Uterus (tissue), 4 donors: Measurements from ENCODE around the gene PRKD1. TPM values are rescaled to one million over a fixed set of nuclear protein-coding genes. Genes with fewer than 3 reads are reported as not detected.

Source experiments
- DNase-seq, 2 donors: peaks; one replicate each; pipeline ENCODE4 v3.0.0-alpha.2; 2019 to 2020
- H3K27ac ChIP-seq, 2 donors: fragments of 200-600 bp; sonication (generic); 1 replicate in 1 of 2; 2 replicates in 1 of 2; pipeline ENCODE4 v1.5.1; 2016 to 2018
- H3K27me3 ChIP-seq, 2 donors: fragments of 200-600 bp; sonication (generic); one replicate each; pipeline ENCODE4 v1.5.1; 2018 to 2019; ENCODE audit warnings: control low read depth in 1 of 2
- H3K36me3 ChIP-seq, 2 donors: fragments of 200-600 bp; sonication (generic); one replicate each; pipeline ENCODE4 v1.5.1; 2019; ENCODE audit warnings: control low read depth in 1 of 2
- H3K4me1 ChIP-seq, 2 donors: fragments of 200-600 bp; sonication (generic); one replicate each; pipeline ENCODE4 v1.5.1; 2018 to 2019; ENCODE audit warnings: control low read depth in 1 of 2
- H3K4me3 ChIP-seq, 2 donors: fragments of 200-600 bp; sonication (generic); 1 replicate in 1 of 2; 2 replicates in 1 of 2; pipeline ENCODE4 v1.5.1; 2018 to 2019; ENCODE audit warnings: mild to moderate bottlenecking in 1 of 2
- H3K9me3 ChIP-seq, 2 donors: fragments of 200-600 bp; sonication (generic); one replicate each; pipeline ENCODE4 v1.5.1; 2019; ENCODE audit warnings: control low read depth in 1 of 2
- POLR2A ChIP-seq, 2 donors: fragments of 450-650 bp; IDR thresholded peaks; one replicate each; pipeline ENCODE4 v1.6.1; 2016; ENCODE audit warnings: antibody characterized with exemption in 2 of 2, mild to moderate bottlenecking in 1 of 2, moderate library complexity in 1 of 2
- intact Hi-C: fragments of 100-400 bp; cut with DNase I; formaldehyde crosslinking; loops from one replicate; pipeline ENCODE4 v1.15.1; 2023; ENCODE audit warnings: low total_unique reads
- total RNA-seq, 4 donors: library from RNA; depleted of rRNA in 3 of 4; stranded (reverse); fragments of >200 nt in 3 of 4; gene quantifications; one replicate each; pipeline versions ENCODE4 v1.1.0 to v1.2.4, GENCODE V29; 2014 to 2023
- TF ChIP-seq, protein P1 (sequence below), 4 experiments: fragments of 200-600 bp in 2 of 4; fragments of 450-650 bp in 2 of 4; sonication (generic) in 2 of 4; IDR thresholded peaks; one replicate each; pipeline ENCODE4 v1.5.1; 2016 to 2019; ENCODE audit warnings: antibody characterized with exemption in 4 of 4, mild to moderate bottlenecking in 2 of 4, moderate library complexity in 1 of 4
- donor health status: DM: yes; HTN: yes; CAD: no.

PRKD1 gene
- total RNA-seq, 4 donors from 2014 or later: 6.4 to 47.9 (median 31.5) TPM

GRCh38 chr14:29853272-29853671 lies 74.4 kb downstream of the PRKD1 start:
- no peak overlapping the region for H3K27ac ChIP-seq
- no peak for DNase-seq
- H3K27me3 ChIP-seq: no peaks in the 10 kb centered on the region
- no peaks in the 10 kb centered on the region for H3K9me3 ChIP-seq
- intact Hi-C loops: no loop called here
- no peaks in the 10 kb centered on the region for H3K36me3 ChIP-seq
- no peaks in the 10 kb centered on the region for H3K4me1 ChIP-seq
- TF ChIP-seq, protein P1, sequence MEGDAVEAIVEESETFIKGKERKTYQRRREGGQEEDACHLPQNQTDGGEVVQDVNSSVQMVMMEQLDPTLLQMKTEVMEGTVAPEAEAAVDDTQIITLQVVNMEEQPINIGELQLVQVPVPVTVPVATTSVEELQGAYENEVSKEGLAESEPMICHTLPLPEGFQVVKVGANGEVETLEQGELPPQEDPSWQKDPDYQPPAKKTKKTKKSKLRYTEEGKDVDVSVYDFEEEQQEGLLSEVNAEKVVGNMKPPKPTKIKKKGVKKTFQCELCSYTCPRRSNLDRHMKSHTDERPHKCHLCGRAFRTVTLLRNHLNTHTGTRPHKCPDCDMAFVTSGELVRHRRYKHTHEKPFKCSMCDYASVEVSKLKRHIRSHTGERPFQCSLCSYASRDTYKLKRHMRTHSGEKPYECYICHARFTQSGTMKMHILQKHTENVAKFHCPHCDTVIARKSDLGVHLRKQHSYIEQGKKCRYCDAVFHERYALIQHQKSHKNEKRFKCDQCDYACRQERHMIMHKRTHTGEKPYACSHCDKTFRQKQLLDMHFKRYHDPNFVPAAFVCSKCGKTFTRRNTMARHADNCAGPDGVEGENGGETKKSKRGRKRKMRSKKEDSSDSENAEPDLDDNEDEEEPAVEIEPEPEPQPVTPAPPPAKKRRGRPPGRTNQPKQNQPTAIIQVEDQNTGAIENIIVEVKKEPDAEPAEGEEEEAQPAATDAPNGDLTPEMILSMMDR (IDR thresholded peaks at IDR 0.05): no peak
- TF ChIP-seq POLR2A (IDR thresholded peaks at IDR 0.05): no peak
- no peak overlapping the region for H3K4me3 ChIP-seq

GRCh38 chr14:29851397-29851796 lies 76.2 kb downstream of the PRKD1 start:
- Histone ChIP-seq H3K4me3 (no peak overlapping the region), H3K27ac (no peak overlapping the region), H3K4me1 (no peaks in the 10 kb centered on the region), H3K27me3 (no peaks in the 10 kb centered on the region), H3K36me3 (no peaks in the 10 kb centered on the region), H3K9me3 (no peaks in the 10 kb centered on the region)
- TF ChIP-seq, protein P1 (IDR thresholded peaks at IDR 0.05): no peak
- intact Hi-C loops: no loop called here
- no peak for DNase-seq

- Histone ChIP-seq H3K27ac (no peak overlapping the region), H3K36me3 (no peaks in the 10 kb centered on the region), H3K4me1 (no peaks in the 10 kb centered on the region), H3K4me3 (no peak overlapping the region), H3K27me3 (no peaks in the 10 kb centered on the region), H3K9me3 (no peaks in the 10 kb centered on the region)
- intact Hi-C loops: no loop called here
- TF ChIP-seq POLR2A (IDR thresholded peaks at IDR 0.05): no peak
- TF ChIP-seq, protein P1 (IDR thresholded peaks at IDR 0.05): no peak
- DNase-seq: no peak
Observed at GRCh38 chr14:29847056-29847380, 80.6 kb downstream of the PRKD1 start.

- intact Hi-C loops: no loop called here
- Histone ChIP-seq H3K4me3 (no peak overlapping the region), H3K27ac (no peak overlapping the region), H3K27me3 (no peaks in the 10 kb centered on the region), H3K4me1 (no peaks in the 10 kb centered on the region), H3K36me3 (no peaks in the 10 kb centered on the region), H3K9me3 (no peaks in the 10 kb centered on the region)
- DNase-seq: no peak
- no peak for TF ChIP-seq POLR2A (IDR thresholded peaks at IDR 0.05)
- TF ChIP-seq, protein P1 (IDR thresholded peaks at IDR 0.05): no peak
Observed at GRCh38 chr14:29846339-29847055, 81.2 kb downstream of the PRKD1 start.

GRCh38 chr14:29843981-29844380 lies 83.7 kb downstream of the PRKD1 start:
- Histone ChIP-seq H3K4me3 (no peak overlapping the region), H3K27me3 (no peaks in the 10 kb centered on the region), H3K9me3 (peaks cover 0 to 16% of the 10 kb centered on the region in 2 donors), H3K4me1 (no peaks in the 10 kb centered on the region), H3K36me3 (no peaks in the 10 kb centered on the region), H3K27ac (no peak overlapping the region)
- intact Hi-C loops: no loop called here
- no peak for DNase-seq
- TF ChIP-seq, protein P1 (IDR thresholded peaks at IDR 0.05): no peak
- no peak for TF ChIP-seq POLR2A (IDR thresholded peaks at IDR 0.05)
